GM19372 (cell line): ENCODE results near the gene EGR1.
A peak's percentile ranks its signal among the peaks of the same experiment; 100 is the strongest.

Experiments
- ATAC-seq: cut with Tn5 transposase; IDR thresholded peaks from one replicate; pipeline ENCODE4 v1.9.1; 2021; ENCODE audit warnings: mild to moderate bottlenecking, low read depth, moderate library complexity; ENCODE audit not compliant: unreplicated experiment

The EGR1 gene

DNA sequence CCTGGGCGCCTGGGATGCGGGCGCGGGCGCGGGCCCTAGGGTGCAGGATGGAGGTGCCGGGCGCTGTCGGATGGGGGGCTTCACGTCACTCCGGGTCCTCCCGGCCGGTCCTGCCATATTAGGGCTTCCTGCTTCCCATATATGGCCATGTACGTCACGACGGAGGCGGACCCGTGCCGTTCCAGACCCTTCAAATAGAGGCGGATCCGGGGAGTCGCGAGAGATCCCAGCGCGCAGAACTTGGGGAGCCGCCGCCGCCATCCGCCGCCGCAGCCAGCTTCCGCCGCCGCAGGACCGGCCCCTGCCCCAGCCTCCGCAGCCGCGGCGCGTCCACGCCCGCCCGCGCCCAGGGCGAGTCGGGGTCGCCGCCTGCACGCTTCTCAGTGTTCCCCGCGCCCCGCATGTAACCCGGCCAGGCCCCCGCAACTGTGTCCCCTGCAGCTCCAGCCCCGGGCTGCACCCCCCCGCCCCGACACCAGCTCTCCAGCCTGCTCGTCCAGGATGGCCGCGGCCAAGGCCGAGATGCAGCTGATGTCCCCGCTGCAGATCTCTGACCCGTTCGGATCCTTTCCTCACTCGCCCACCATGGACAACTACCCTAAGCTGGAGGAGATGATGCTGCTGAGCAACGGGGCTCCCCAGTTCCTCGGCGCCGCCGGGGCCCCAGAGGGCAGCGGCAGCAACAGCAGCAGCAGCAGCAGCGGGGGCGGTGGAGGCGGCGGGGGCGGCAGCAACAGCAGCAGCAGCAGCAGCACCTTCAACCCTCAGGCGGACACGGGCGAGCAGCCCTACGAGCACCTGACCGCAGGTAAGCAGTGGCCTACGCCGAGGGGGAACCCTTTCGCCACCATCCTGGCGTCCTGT, at the start of gene EGR1:
EGR1 (plus strand) TSS at position 219 of the 864 bp plus-strand sequence; CDS start at position 502, 283 bp downstream.
- ATAC-seq: peak; percentile 43

GRCh38 chr5:138418444-138418843, 46.8 kb upstream of the EGR1 start:
- no peak for ATAC-seq

DNA sequence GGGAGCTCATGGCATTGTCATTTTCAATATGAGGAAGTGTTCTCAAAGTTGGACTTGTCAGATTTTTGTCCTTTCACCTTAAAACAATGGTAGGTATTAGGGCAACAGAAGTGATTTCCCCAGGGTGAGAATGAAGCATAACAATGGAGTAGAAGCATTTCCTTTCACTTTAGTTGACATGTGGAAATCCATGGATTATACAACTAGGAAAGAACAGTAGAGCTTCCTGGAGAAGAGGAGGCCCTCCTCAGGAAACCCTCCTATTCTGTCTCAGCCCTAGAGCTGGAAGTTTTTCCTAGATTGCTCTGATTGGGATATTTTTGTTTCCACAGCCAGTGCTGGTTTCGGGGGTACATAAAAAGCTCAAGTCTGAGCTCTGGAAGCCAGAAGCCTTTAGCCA, 40.2 kb upstream of the EGR1 start:
- no peak for ATAC-seq

DNA sequence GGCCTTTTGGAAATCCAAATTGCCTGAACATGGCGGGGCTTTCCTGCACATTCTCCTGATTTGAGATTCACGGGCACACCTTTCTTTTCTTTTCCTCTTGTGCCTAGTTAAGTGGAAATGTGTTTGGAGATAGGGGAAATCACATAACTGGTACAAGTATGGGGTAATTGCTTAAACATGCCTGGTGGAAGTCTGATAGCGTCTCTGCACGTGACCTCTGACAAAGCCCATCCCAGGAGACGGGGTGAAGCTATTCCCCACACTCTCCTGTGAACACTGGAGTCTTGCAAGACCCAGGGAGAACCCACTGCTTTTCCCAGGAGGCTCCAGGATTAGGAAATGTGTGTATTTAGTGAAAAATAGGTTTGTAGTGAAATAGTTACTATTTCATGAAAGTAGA, 29.3 kb upstream of the EGR1 start:
- ATAC-seq: no peak

- no peak for ATAC-seq
Measured at GRCh38 chr5:138438003-138438723, 27.1 kb upstream of the EGR1 start.

- ATAC-seq: peak; percentile 74
Measured at GRCh38 chr5:138438724-138439476, 26.4 kb upstream of the EGR1 start, which contains the start of gene REEP2. Gene REEP2 (plus strand): TSS chr5:138439057. CDS start chr5:138439209, 152 bp downstream.

- ATAC-seq: no peak
Measured at GRCh38 chr5:138439477-138440158, 25.7 kb upstream of the EGR1 start.

DNA sequence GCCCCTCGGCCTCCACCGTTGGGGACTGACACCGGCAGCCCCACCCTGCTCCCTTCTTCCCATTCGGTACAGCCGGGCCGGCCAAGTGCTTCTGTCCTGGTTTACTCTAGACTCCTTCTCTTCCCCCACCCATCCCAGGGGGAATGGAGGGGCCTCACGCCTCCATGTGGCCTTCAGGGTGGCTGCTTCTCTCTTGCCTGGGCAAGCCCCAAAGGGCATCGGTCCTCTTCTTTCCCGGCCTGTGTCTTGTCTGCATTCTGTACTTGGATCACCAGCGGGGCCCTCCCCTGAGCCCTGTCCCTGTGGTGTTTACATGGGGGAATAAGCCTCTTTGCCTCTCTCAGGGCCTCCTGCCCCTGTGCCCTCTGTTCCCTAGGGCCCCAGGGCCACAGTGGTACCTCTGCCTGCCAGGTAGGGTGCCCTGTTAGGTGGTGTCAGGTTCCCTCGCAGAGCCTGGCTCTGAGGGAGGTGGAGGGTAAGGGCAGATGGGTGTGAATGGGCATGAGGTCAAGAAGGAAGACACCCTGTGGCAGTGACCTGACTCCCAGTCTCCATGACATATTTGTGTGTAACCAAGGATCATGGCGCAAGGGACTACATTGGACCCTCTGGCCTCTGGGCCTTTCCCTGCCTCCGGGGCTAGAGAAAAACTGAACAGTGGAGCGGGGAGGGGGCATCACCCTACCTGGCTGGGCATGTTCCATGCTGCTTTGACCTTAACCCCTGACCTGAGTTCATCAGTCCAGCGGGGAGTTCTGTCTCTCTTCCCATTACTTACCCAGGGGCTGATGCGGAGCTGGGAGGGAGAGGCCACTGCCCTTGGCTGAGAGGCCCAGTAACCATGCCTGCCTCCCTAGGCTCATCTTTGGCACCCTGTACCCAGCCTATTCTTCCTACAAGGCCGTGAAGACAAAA, 24.9 kb upstream of the EGR1 start:
- ATAC-seq: no peak

DNA sequence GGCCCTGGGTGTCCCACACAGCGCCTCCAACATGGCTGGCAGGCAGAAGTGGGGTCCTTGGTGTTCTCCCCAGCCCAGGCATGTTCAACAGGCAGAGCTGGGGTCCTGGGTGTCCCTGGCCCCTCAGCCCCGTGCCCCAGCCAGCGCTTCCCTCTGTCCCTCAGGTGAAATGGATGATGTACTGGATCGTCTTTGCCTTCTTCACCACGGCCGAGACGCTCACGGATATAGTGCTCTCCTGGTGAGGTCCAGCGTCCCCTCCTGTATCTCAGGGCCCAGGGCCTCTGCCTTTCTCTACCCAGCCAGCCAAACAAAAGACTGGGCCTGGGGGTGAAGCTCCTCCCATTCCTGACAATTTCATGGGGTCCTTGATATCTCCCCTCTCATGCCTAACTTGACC, 24.1 kb upstream of the EGR1 start:
- ATAC-seq: no peak

DNA sequence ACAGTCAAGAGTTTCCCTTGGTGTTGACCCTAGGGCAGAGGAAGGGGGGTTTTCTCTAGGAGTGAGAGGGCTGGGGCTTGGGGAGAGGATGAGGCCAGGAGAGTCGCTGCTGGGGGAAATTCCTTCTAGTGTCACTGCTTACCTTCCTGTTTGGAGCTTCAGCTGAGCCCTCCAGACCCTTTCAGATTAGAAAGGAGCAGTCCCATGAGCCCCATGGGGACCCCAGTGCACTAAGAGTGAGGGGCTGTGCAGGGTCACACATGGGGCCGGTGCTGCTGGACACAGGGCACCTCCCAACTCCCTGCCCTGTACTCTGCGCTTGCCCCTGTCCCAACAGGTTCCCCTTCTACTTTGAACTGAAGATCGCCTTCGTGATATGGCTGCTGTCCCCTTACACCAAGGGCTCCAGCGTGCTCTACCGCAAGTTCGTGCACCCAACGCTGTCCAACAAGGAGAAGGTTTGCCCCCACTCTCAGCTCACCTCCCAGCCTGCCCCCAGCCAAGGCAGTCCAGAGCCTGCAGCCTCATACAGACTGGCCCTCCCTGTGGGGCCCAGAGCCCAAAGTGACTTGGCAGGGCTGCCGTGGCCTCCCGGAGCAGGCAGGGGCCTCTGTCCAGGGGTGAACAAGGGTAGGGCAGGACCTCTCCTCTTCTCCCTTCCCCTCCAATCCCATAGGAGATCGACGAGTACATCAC, 21.1 kb upstream of the EGR1 start:
- ATAC-seq: no peak

GRCh38 chr5:138444774-138445546, 20.3 kb upstream of the EGR1 start:
- ATAC-seq: no peak

DNA sequence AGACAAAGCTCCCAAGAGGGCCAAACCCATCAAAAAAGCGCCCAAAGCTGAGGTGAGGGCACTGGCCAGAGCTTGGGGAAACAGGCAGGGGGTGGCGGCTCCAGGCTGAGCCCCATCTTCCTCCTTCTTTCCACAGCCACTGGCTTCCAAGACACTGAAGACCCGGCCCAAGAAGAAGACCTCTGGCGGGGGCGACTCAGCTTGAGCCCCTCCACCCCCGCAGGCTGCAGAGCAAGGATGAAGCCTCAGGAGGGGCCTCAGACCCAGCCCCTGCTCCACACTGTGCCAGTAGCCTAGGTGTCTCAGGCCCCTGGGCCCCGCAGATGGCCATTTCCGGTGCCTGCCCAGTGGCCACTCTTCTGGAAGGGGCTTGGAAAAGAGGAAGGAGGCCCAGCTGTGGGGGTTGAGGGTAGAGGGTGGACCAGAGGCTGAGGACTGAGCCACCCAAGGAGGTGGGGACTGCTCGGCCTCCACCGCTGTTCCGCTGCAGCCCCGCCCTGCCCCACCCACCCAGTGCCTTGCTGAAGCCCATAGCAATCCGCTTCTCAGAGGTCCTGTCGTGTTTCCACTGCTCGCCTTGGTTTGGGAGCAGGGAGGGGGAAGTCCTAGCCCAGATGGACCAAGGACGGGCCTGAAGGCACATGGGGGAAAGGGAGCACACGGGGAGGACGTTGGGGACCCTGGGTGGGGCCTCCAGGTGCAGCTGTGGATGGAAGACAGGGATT, 19.6 kb upstream of the EGR1 start:
- ATAC-seq: no peak

DNA sequence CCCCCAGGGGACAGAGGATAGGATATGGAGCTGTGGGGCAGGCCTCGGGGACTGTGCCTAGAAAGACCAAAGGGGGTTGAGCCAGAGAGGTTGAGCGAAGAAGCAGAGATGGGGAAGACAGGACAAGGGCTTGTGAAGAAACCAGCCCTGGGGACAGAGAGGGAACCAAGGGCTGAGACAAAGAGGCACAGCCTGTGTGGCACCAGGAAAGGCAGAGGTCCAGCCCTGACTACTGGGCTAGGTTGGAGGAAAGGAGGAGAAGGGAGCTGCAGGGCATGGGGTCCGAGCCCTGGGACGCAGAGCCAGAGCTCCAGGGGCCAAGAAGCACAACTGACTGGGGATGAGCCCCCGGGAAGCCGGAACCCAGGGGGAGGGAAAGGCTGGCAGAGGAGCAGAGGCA, 17.2 kb upstream of the EGR1 start:
- ATAC-seq: no peak

DNA sequence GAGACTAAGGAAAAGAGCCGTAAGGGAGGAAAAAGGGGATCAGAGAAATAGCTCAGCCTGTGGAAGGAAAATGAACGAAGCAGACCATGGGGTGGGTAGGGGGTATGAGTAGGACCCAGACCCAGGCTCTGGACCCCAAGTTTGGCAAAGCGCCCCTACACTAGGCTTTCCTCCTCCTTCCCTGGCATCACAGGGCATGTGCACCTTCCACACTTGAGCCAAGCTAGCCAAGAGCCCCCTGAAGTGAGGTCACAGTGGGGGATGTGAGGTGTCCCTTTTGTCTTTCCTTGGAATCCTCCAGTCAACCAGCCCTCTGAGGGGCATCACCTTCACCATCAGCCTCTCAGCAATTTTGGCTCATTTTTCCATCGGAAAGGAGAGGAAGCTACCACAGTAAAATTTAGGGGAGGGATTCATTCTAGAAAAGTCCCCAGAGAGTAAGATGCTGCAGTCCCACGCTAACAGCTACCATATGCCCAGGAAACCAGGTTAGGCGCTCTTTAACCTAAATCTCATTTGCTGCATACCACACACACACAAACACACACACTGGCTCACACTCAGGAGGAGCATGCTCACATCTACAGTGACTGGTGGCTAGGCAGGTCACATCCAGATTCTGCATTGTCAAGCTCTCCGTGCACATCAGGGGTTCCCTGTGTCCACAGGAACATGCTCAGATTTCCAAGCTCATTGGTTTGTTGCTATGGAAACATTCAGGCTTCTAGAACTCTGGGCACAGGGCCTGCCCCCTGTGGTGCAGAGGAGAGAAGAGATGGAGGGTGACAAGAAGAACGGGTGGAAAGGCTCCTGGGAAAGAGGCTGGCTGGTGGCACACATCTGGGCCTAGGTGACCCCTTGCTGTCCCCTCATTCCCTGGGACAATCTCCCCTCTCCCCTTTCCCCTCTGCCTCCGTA, 16.5 kb upstream of the EGR1 start:
- no peak for ATAC-seq

DNA sequence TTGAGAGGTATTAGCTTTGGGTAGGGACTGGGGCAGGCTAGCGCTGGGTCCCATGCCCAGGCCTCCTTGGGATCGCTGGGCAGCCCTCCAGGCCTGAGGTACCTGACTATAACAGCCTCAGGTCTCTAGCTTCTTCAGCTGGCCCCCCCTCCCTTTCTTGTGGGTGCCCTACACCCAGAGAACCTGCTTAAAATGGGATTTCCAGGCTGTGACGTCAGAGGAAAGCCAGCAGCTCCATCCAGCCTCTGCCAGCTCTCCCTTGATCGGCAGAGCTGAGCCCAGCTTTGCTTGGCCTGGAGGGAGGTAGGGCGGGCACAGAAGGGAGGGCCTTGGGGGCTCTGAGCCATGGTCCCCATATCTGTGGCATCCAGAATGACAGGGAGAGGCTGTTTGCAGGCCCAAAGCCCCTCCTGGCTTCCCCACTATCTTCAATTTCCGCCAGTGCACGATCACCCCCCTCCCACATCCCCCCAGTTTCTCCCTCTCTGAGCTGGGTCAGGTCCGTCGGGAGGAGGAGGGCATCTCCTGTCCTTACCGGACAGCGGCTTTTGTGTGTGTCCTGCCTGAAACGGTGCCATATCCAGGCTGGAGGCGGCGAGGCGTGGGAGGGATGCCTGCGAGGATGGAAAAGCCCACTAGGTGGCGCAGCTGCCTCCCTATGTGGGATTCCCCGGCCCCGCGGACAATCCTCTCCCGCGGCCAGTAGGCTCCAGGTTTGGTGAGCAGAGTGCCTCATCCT, 15.6 kb upstream of the EGR1 start:
- ATAC-seq: peak; percentile 75

GRCh38 chr5:138450971-138451370, 14.3 kb upstream of the EGR1 start:
- no peak for ATAC-seq
